HT-29 (cell line): ENCODE measurements around the gene NFE2L3. TPM values are rescaled to one million over a fixed set of nuclear protein-coding genes. Genes with fewer than 3 reads are reported as not detected.
"Not testable (repeated sequence)": the region's sequence is repeated elsewhere in the genome, so short reads cannot be mapped to it uniquely, and the experiment has no call there.

Experiments used
- DNase-seq: peaks from one replicate; pipeline ENCODE4 v3.0.0-alpha.2; 2015; ENCODE audit warnings: low spot score
- total RNA-seq: library from RNA; depleted of rRNA; stranded (reverse); fragments of >200 nt; shearing (Covaris generic); gene quantifications from 2 replicates; pipeline ENCODE4 v1.2.3, GENCODE V29; 2014; rRNA removed

The NFE2L3 gene
- total RNA-seq, result 43.7 and 45.3 TPM in 2 replicates

- peak; percentile 93 for DNase-seq
Measured at GRCh38 chr7:26151953-26152781, at the start of gene NFE2L3. Gene NFE2L3 (plus strand): TSS chr7:26152198. CDS start chr7:26152499, 301 bp downstream.

- DNase-seq, result no peak
Measured at GRCh38 chr7:26103596-26103995, 48.4 kb upstream of the NFE2L3 start.

- no peak for DNase-seq
Measured at GRCh38 chr7:26105236-26105635, 46.8 kb upstream of the NFE2L3 start.

- DNase-seq, result no peak
Measured at GRCh38 chr7:26105931-26106330, 46.1 kb upstream of the NFE2L3 start.

- no peak for DNase-seq
Measured at GRCh38 chr7:26112203-26112740, 39.7 kb upstream of the NFE2L3 start.

GRCh38 chr7:26115650-26116049 lies 36.3 kb upstream of the NFE2L3 start:
- DNase-seq, result no peak

GRCh38 chr7:26117142-26117807 lies 34.7 kb upstream of the NFE2L3 start:
- DNase-seq, result no peak

GRCh38 chr7:26117970-26118369 lies 34.0 kb upstream of the NFE2L3 start:
- no peak for DNase-seq

- DNase-seq, result no peak
Measured at GRCh38 chr7:26122745-26123144, 29.3 kb upstream of the NFE2L3 start.

GRCh38 chr7:26124775-26125174 lies 27.2 kb upstream of the NFE2L3 start:
- not testable (repeated sequence) for DNase-seq

GRCh38 chr7:26127411-26127810 lies 24.6 kb upstream of the NFE2L3 start:
- DNase-seq, result no peak

GRCh38 chr7:26131056-26131589 lies 20.9 kb upstream of the NFE2L3 start:
- no peak for DNase-seq

- DNase-seq, result no peak
Measured at GRCh38 chr7:26135076-26135475, 16.9 kb upstream of the NFE2L3 start.

- no peak for DNase-seq
Measured at GRCh38 chr7:26135551-26135950, 16.4 kb upstream of the NFE2L3 start.

- DNase-seq, result no peak
Measured at GRCh38 chr7:26136831-26137230, 15.2 kb upstream of the NFE2L3 start.

GRCh38 chr7:26140380-26140779 lies 11.6 kb upstream of the NFE2L3 start:
- no peak for DNase-seq

GRCh38 chr7:26141077-26141476 lies 10.9 kb upstream of the NFE2L3 start:
- DNase-seq, result no peak

GRCh38 chr7:26143298-26144048 lies 8.5 kb upstream of the NFE2L3 start:
- no peak for DNase-seq

- no peak for DNase-seq
Measured at GRCh38 chr7:26144184-26145080, 7.6 kb upstream of the NFE2L3 start.

GRCh38 chr7:26145238-26145637 lies 6.8 kb upstream of the NFE2L3 start:
- DNase-seq, result no peak

GRCh38 chr7:26147030-26147429 lies 5.0 kb upstream of the NFE2L3 start:
- no peak for DNase-seq
